ENCODE results near the gene KRTDAP.
A peak's percentile ranks its signal among the peaks of the same experiment; 100 is the strongest.

KRTDAP gene

DNA sequence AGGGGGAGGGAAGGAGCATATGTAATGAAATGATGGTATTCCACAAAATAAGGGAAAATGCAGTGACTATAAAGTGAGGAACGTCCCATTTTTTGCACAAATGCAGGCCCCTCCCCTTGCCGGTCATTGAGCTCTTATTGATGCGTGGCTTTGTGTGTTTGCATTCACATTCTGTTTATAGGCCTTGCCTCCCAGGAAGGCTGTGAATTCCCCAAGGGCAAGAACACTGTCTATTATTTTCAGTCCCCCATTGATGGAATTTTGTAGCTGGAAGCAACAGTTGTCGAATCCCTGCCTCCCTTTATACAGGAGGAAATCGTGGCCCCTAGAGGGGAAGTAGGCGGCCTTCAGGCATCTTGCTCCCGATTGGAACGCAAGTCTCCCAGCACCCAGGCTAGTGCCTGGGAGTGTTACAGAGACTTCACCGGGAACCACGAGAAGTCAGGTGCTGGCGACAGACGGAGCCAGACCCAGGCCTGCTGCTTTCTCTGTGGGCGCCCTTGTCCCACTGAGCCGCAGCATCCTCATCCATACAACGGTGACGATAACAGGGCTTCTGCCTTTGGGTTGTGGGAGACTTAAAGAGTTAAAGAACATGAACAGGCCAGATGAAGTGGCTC is 31.0 kb upstream of the KRTDAP start:
- no peak for TF ChIP-seq POLR2A (IDR thresholded peaks at IDR 0.05; ENCODE audit: low read depth, low read length)
- FAIRE-seq (no peak), DNase-seq (ENCODE audit: insufficient read length, low spot score) (no peak)

DNA sequence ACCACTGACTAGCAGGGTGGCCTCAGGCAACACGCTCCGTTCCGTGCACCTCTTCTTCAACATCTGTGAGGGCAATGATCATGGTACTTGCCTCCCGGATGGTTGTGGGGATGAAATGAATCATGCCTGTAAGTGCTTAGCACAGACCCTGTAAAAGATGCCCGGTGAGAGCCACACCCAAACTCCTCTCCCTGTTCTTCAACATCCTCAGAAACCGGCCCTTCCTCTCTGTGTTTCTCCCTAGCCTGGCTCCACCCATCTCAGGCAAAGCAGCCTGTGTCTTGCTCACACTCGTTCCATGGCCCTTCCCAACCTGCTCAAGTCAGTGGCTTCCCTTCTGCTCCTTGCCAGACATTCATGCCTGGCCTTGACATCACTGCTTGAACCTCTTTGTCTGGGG is 29.0 kb upstream of the KRTDAP start:
- peak; percentile 80 for FAIRE-seq
- no peak for TF ChIP-seq POLR2A (IDR thresholded peaks at IDR 0.05; ENCODE audit: low read depth, low read length)

DNA sequence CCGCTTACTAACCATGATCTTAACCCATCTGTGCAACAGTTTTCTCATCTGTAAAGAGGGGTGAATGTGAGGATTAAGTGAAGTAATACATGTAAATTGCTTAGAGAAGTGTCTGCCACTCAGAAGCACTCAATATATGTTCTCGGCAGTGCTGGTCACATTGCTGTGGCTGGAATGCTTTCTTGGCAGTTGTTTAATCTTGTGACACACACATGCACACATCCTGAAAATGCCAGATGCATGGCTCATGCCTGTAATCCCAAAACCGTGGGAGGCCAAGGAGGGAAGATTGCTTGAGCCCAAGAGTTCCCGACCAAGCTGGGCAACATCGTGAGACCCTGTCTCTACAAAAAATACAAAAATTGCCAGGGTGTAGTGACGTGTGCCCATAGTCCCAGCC is 28.0 kb upstream of the KRTDAP start:
- FAIRE-seq (peak; percentile 94), DNase-seq (ENCODE audit: insufficient read length, low spot score) (peak; percentile 83)
- TF ChIP-seq POLR2A (IDR thresholded peaks at IDR 0.05; ENCODE audit: low read depth, low read length) = no peak

More for the DNA sequence above, 29.0 kb upstream of the KRTDAP start:
- DNase-seq (ENCODE audit: insufficient read length, low spot score) = peak; percentile 79

DNA sequence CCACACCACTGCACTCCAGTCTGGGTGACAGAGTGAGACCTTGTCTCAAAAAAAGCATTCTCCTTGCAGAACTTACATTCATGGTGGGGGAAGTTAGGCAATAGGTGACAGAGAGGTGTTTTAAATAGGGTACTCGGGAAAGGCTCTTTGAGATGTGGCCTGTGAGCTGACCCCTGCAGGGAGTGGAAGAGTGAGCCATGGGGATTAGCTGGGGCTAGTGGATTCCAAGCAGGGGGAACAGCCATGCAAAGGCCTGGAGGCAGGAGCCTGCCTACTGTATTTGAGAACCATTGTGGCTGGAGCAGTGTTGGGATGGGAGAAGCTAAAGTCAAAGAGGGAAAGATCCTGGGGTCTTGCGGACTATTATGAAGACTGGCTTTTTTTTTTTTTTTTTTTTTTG is 27.1 kb upstream of the KRTDAP start:
- FAIRE-seq (no peak), DNase-seq (ENCODE audit: insufficient read length, low spot score) (no peak)
- no peak for TF ChIP-seq POLR2A (IDR thresholded peaks at IDR 0.05; ENCODE audit: low read depth, low read length)

DNA sequence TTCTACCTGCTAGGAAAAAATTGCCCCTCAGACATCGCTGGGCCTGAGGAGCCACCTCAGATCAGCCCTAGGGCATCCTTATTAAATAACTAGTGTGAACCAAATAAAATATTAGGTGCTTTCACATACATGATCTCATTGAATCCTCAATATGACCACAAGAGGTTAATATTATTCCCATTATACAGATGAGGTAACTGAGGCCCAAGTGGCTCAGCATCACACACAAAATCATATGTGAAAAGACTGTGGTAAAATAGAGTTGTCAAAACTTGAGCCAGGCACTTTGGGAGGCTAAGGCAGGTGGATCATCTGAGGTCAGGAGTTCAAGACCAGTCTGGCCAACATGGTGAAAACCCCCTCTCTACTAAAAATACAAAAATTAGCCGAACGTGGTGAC is 26.0 kb upstream of the KRTDAP start:
- FAIRE-seq (no peak), DNase-seq (ENCODE audit: insufficient read length, low spot score) (no peak)
- no peak for TF ChIP-seq POLR2A (IDR thresholded peaks at IDR 0.05; ENCODE audit: low read depth, low read length)

DNA sequence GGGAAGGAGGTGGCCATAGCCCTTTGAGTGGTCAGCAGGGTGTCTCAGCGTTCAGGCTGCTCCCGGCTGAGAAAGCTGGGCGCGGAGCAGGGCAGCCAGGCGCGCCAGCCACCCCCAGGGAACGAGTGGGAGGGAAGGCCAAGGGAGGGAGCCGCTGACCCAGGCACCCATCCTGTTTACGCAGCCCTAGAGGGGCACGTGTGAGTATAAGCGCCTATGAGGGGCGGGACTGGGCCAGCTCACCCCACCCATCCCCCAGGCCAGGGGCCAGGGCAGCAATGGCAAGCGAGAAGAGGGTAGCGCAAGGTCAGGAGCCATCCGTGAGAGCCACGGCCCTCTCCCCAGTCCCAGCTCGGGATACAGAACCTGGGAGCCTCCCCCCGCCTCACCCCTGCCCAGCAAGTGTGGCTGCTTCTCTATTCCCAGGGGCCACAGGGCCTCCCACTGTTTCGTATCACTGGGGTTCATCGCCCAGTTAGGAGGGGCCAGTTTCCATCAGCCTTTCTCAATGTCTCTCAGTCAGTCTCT is 24.1 kb upstream of the KRTDAP start:
- DNase-seq (ENCODE audit: insufficient read length, low spot score) = no peak
- no peak for TF ChIP-seq POLR2A (IDR thresholded peaks at IDR 0.05; ENCODE audit: low read depth, low read length)
- no peak for FAIRE-seq

DNA sequence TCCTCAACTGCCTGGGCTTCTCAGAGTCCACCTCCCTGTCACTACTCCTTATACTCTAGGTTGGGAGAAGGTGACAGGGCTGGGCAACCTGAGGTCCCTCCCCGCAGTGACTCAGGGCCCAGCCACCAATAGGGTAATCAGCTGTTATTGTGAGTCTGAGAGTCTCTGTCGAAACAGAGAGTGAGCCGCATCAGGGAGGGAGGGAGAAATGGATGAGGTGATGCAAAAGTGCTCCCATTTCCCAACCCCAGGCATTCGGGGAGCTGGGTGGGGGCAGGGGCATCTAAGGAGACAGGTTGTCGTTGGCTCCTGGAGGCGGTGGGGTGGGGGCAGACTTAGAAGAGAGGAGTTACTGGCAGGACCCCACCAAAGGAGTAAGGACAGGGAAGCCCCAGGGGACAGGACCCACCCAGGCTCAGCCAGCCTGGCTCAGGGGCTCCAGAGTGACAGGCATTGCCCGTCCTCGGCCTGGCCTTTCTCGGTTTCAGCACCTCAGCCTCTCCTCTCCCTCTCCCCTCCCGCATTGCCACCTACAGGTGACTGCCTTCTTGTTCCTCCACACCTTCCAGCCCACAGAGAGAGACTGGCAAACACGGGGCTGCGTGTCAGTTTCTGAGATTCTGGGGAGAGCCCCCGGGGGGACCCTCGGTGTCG is 23.5 kb upstream of the KRTDAP start, which contains the start of gene DMKN:
Gene DMKN (minus strand): TSS at position 22 of the 654 bp plus-strand sequence. CDS start 174 bp downstream, outside the sequence.
- DNase-seq (ENCODE audit: insufficient read length, low spot score) (peak; percentile 87), FAIRE-seq (no peak)
- TF ChIP-seq POLR2A (IDR thresholded peaks at IDR 0.05; ENCODE audit: low read depth, low read length) = no peak

DNA sequence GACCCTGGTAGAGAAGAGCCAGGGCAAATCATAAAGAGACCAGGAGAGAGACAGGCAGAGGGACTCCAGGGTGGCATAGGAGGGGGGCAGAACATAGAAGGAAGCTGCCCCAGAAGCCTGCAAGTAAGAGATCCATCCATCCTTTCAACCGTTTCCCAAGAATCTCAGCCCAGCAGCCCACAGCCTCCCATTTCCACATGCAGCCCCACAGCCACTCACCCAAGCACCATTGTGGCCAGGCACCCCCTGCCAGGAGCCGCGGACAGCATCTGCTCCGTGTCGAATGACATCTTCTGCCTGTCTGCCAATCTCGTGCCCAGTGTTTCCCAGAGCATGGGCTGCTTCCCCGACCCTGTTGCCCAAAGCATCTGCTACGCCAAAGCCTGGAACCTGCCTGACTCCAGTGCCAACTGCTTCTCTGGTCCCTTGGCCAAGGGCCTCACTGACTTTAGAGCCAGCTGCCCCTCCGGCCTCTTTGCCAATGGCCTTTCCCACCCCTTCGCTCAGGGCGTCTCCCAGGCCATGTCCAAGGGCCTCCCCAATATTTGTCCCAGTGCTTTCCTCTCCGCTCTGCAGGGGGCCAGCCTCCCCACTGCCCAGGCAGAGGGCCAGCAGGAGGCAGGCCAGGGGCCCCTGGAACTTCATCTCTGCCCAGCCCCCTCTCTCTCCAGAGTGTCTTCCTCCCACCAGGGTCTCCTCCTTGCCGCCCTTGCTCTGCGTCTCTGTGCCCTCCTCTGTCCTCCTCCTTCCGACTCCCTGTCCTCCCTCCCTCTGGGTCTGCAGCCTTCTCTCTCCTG is 22.8 kb upstream of the KRTDAP start:
- FAIRE-seq = no peak
- DNase-seq (ENCODE audit: insufficient read length, low spot score) = no peak
- no peak for TF ChIP-seq POLR2A (IDR thresholded peaks at IDR 0.05; ENCODE audit: low read depth, low read length)

DNA sequence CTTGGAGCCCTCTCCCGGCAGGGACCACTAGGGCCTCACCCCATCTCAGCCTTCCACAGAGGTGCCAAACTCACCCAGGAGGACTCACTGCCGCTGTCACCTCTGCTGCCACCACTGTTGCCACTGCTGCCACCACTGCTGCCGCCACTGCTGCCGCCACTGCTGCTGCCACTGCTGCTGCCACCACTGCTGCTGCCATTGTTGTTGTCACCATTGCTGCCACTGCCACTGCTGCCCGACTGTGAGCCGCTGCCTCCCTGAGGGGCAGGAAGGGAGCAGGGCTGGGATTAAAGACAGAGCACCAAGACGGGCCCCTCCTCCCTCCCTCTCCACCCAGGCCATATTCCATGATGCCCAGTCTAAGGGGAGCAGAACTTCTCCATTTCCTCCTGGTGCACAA is 21.1 kb upstream of the KRTDAP start:
- no peak for DNase-seq (ENCODE audit: insufficient read length, low spot score)
- no peak for FAIRE-seq
- TF ChIP-seq POLR2A (IDR thresholded peaks at IDR 0.05; ENCODE audit: low read depth, low read length) = no peak

DNA sequence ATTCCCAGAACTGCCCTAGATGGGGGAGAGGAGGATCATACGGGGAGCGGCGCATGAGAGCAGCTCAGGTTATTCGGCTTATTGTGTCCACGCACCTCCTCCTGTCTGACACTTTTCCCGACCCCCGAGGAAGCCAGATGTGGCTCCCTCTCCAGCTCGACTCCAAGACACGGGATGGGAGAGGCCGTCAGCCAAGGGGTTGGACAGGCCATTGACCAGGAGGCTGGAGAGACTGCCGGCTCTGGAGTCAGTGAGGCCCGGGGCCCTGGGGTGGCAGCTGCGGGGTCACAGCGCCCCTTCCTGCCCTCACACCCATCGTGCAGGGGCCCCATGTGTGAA is 20.3 kb upstream of the KRTDAP start:
- DNase-seq (ENCODE audit: insufficient read length, low spot score) (no peak), FAIRE-seq (no peak)
- no peak for TF ChIP-seq POLR2A (IDR thresholded peaks at IDR 0.05; ENCODE audit: low read depth, low read length)

DNA sequence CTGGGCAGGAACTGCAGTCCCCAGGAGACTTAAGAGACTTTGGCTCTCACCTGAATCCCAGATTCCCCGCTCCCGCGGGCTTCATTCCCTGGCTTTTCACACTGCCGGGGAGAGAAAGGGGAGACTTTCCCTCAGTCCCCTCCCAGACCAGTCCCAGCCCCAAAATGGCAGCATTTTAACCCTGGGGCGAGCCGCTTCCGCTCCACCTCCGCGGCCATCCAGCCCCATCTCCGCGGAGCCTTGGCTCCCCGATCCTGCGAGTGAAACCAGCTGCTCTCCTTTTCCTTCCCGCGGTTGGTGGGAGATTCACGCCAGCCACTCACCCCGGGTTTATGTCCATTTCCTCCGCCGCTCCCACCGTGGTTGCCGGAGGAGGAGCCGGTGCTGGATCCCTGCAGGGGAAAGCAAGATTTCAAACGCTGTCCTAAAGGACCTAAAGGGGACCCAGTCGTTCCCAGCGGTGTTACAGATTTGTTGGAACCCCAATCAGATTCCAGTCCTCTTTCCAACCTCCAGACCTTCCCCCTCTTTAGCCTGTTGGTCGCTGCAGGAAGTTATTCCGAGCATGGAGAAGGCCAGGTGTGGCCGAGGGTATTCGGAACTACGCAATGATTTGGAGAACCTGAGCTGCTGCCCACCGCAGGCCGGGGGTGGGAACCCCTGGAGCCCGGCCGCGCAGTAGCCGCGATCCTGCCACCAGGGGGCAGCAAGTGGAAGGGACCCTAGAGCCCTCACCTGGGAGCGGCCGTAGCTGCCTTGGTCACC is 19.8 kb upstream of the KRTDAP start:
- TF ChIP-seq POLR2A (IDR thresholded peaks at IDR 0.05; ENCODE audit: low read depth, low read length) = no peak
- FAIRE-seq (no peak), DNase-seq (ENCODE audit: insufficient read length, low spot score) (peak; percentile 95)

DNA sequence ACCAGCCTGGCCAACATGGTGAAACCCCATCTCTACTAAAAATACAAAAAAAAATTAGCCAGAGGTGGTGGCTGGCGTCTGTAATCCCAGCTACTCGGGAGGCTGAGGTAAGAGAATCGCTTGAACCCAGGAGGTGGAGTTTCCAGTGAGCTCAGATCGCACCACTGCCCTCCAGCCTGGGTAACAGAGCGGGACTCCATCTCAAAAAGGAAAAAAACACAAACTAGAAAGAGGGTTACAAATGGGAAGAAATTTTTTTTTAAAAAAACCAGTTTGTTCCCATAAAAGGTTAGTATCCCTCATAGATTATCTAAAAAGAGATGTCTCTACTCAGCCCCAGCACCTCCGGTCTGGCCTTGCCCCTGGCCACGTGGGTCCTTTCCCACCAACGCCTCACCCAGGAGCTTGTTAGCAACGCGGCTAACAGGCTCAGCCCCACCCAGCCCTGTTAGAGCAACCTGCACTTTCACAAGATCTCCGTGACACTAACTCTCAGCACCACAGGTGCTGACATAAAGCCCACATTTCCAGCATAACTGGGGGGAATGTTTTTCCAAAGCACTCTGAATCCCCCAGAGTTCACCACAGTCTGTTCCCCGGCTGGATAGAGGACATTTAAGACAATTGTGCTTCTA is 18.9 kb upstream of the KRTDAP start:
- DNase-seq (ENCODE audit: insufficient read length, low spot score) (no peak), FAIRE-seq (no peak)
- TF ChIP-seq POLR2A (IDR thresholded peaks at IDR 0.05; ENCODE audit: low read depth, low read length) = no peak

DNA sequence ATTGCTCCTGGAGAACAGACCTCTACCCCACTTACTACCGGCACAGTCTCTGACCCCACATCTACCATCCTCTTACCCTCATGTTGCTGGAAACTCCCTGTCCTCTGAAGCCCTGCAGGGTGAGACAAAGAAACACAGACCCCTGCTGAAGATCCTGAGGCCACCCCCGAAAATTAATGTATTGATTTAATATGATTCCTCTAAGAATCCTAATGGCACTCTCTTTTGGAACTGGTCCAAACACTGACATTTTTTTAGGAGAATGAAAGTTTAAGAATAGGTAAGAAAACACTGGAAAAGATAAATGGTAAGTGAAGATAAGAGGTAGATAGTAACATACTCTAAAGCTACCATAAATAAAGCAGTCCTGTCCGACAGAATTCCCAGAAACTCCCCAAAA is 17.9 kb upstream of the KRTDAP start:
- FAIRE-seq = no peak
- DNase-seq (ENCODE audit: insufficient read length, low spot score) = no peak
- no peak for TF ChIP-seq POLR2A (IDR thresholded peaks at IDR 0.05; ENCODE audit: low read depth, low read length)
